ENCODE measurements around the gene ILDR1.

The ILDR1 gene

DNA sequence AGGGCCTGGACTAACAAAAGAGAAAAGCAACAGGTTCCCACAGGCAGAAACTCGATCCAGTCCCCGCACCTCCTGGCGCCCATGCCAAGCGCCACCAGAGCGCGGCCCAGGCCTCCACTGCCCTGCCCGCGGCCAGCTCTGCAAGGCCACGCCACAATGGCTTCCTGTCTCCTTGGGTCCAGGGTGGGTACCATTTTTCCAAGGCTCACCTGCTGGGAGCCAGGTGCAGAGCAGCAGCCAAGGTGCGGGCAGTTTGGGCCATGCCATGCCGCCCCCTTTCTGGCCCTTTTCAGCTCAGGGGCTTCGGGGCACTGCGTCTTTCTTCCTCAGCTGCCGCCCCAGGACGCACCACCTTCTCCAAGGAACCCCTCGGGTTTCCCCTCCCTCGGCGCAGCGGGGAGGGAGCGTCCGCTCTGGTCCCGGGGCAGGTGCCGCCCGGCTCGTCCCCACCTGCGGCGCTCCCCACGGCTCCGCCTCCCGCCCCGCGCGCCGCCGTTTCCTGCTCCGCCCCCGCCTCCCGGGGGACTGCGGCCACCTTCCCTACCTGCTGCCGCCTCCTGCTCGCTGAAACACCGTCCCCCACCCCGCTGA is at the start of gene ILDR1:
Gene ILDR1, minus strand, starts transcription at position 437 of the 591 bp plus-strand sequence. Its CDS starts 170 bp downstream, at position 267.
- ATAC-seq: peak; percentile 51

DNA sequence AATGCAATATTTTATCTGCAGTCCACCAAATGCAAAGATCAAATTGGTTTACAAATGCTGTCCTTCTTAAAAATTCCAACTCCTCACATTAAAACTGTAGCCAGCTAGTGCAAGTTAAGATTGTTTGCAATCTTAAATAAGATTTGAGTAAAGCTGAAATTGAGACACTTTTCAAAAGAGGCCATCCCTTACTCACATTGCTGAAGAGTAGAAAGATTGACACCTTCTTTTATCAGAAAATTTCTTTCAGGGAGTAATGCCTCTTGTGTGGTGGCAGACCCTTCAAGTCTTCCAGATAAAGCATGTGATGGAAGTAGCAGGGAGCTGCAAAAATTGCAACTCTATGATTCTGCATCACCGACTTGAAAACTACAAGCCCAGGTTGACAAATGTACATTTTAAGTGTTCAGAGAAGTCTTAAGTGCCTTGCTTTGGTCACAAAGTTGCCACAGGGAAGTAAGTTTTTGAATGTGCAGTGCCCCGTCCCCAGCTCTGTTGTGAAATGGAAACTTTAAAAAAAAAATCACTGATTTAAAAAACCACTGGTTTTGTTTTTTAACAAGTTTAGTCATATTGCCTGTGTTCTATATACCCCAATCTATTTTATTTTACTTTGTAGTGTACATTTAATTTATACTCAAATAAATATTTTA is 45.7 kb upstream of the ILDR1 start:
- ATAC-seq: no peak
- TF ChIP-seq ESRRG (CRISPR knock-in tag; IDR thresholded peaks at IDR 0.05): no peak
- TF ChIP-seq CSDC2 (CRISPR knock-in tag; IDR thresholded peaks at IDR 0.05): no peak
- TF ChIP-seq SNAI2 (CRISPR knock-in tag; IDR thresholded peaks at IDR 0.05): no peak
- no peak for TF ChIP-seq PPARA (CRISPR knock-in tag; IDR thresholded peaks at IDR 0.05; ENCODE audit: borderline replicate concordance)
- TF ChIP-seq TOX (CRISPR knock-in tag; IDR thresholded peaks at IDR 0.05; ENCODE audit: borderline replicate concordance): no peak
- no peak for TF ChIP-seq ZFP3 (CRISPR knock-in tag; IDR thresholded peaks at IDR 0.05)
- TF ChIP-seq, protein P1, sequence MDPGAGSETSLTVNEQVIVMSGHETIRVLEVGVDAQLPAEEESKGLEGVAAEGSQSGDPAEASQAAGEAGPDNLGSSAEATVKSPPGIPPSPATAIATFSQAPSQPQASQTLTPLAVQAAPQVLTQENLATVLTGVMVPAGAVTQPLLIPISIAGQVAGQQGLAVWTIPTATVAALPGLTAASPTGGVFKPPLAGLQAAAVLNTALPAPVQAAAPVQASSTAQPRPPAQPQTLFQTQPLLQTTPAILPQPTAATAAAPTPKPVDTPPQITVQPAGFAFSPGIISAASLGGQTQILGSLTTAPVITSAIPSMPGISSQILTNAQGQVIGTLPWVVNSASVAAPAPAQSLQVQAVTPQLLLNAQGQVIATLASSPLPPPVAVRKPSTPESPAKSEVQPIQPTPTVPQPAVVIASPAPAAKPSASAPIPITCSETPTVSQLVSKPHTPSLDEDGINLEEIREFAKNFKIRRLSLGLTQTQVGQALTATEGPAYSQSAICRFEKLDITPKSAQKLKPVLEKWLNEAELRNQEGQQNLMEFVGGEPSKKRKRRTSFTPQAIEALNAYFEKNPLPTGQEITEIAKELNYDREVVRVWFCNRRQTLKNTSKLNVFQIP (CRISPR knock-in tag; IDR thresholded peaks at IDR 0.05; ENCODE audit: borderline replicate concordance, low read depth): no peak
- no peak for TF ChIP-seq RARB (CRISPR knock-in tag; IDR thresholded peaks at IDR 0.05)

More for the DNA sequence above, at the start of gene ILDR1:
- no peak for TF ChIP-seq ISL1 (CRISPR knock-in tag; IDR thresholded peaks at IDR 0.05)
- no peak for TF ChIP-seq TOX (CRISPR knock-in tag; IDR thresholded peaks at IDR 0.05; ENCODE audit: borderline replicate concordance)
- no peak for TF ChIP-seq ZNF70 (CRISPR knock-in tag; IDR thresholded peaks at IDR 0.05)
- TF ChIP-seq GLIS3 (CRISPR knock-in tag; IDR thresholded peaks at IDR 0.05): no peak
- TF ChIP-seq ZNF565 (CRISPR knock-in tag; conservative IDR thresholded peaks at IDR 0.05; ENCODE audit: low read depth): no peak
- TF ChIP-seq, protein P2, sequence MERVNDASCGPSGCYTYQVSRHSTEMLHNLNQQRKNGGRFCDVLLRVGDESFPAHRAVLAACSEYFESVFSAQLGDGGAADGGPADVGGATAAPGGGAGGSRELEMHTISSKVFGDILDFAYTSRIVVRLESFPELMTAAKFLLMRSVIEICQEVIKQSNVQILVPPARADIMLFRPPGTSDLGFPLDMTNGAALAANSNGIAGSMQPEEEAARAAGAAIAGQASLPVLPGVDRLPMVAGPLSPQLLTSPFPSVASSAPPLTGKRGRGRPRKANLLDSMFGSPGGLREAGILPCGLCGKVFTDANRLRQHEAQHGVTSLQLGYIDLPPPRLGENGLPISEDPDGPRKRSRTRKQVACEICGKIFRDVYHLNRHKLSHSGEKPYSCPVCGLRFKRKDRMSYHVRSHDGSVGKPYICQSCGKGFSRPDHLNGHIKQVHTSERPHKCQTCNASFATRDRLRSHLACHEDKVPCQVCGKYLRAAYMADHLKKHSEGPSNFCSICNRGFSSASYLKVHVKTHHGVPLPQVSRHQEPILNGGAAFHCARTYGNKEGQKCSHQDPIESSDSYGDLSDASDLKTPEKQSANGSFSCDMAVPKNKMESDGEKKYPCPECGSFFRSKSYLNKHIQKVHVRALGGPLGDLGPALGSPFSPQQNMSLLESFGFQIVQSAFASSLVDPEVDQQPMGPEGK (CRISPR knock-in tag; IDR thresholded peaks at IDR 0.05; ENCODE audit: borderline replicate concordance): no peak
- TF ChIP-seq PPARA (CRISPR knock-in tag; IDR thresholded peaks at IDR 0.05; ENCODE audit: borderline replicate concordance): no peak
- TF ChIP-seq ZFP30 (CRISPR knock-in tag; IDR thresholded peaks at IDR 0.05): no peak
- TF ChIP-seq ARNTL (CRISPR knock-in tag; IDR thresholded peaks at IDR 0.05; ENCODE audit: borderline replicate concordance, low read depth): no peak
- TF ChIP-seq SNAI2 (CRISPR knock-in tag; IDR thresholded peaks at IDR 0.05): no peak
- no peak for TF ChIP-seq ZNF8 (CRISPR knock-in tag; IDR thresholded peaks at IDR 0.05)
- TF ChIP-seq, protein P3, sequence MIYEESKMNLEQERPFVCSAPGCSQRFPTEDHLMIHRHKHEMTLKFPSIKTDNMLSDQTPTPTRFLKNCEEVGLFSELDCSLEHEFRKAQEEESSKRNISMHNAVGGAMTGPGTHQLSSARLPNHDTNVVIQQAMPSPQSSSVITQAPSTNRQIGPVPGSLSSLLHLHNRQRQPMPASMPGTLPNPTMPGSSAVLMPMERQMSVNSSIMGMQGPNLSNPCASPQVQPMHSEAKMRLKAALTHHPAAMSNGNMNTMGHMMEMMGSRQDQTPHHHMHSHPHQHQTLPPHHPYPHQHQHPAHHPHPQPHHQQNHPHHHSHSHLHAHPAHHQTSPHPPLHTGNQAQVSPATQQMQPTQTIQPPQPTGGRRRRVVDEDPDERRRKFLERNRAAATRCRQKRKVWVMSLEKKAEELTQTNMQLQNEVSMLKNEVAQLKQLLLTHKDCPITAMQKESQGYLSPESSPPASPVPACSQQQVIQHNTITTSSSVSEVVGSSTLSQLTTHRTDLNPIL (CRISPR knock-in tag; IDR thresholded peaks at IDR 0.05; ENCODE audit: low read depth): no peak
- TF ChIP-seq, protein P1 (CRISPR knock-in tag; IDR thresholded peaks at IDR 0.05; ENCODE audit: borderline replicate concordance, low read depth): no peak
- no peak for TF ChIP-seq ZC3H10 (CRISPR knock-in tag; IDR thresholded peaks at IDR 0.05)
- no peak for TF ChIP-seq RARB (CRISPR knock-in tag; IDR thresholded peaks at IDR 0.05)
- no peak for TF ChIP-seq BACH2 (CRISPR knock-in tag; IDR thresholded peaks at IDR 0.05; ENCODE audit: borderline replicate concordance)
- no peak for TF ChIP-seq ZFP3 (CRISPR knock-in tag; IDR thresholded peaks at IDR 0.05)
- TF ChIP-seq, protein P4, sequence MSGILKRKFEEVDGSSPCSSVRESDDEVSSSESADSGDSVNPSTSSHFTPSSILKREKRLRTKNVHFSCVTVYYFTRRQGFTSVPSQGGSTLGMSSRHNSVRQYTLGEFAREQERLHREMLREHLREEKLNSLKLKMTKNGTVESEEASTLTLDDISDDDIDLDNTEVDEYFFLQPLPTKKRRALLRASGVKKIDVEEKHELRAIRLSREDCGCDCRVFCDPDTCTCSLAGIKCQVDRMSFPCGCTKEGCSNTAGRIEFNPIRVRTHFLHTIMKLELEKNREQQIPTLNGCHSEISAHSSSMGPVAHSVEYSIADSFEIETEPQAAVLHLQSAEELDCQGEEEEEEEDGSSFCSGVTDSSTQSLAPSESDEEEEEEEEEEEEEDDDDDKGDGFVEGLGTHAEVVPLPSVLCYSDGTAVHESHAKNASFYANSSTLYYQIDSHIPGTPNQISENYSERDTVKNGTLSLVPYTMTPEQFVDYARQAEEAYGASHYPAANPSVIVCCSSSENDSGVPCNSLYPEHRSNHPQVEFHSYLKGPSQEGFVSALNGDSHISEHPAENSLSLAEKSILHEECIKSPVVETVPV (CRISPR knock-in tag; IDR thresholded peaks at IDR 0.05): no peak
- TF ChIP-seq TCF4 (CRISPR knock-in tag; IDR thresholded peaks at IDR 0.05; ENCODE audit: borderline replicate concordance): no peak

DNA sequence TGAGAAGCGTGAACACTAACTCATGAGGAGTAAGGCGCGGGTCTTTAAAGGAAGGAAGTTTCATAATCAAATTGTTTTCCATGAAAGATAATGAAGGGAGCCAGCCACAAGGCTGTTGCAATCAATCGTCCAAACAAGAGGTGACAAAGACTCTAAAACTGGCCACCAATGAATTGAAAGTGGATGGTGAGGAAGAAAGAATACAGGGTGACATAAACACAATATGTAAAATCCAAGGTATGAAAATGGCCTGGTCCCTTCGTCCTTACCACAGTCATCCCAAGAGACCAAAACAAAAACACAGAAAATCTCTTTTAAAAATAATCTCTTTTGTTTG is 45.1 kb upstream of the ILDR1 start:
- ATAC-seq: no peak
- TF ChIP-seq GLIS3 (CRISPR knock-in tag; IDR thresholded peaks at IDR 0.05) (no peak), SNAI2 (CRISPR knock-in tag; IDR thresholded peaks at IDR 0.05) (no peak), ARNTL (CRISPR knock-in tag; IDR thresholded peaks at IDR 0.05; ENCODE audit: borderline replicate concordance, low read depth) (no peak), ZNF565 (CRISPR knock-in tag; conservative IDR thresholded peaks at IDR 0.05; ENCODE audit: low read depth) (no peak), ISL1 (CRISPR knock-in tag; IDR thresholded peaks at IDR 0.05) (no peak), BACH2 (CRISPR knock-in tag; IDR thresholded peaks at IDR 0.05; ENCODE audit: borderline replicate concordance) (no peak), CSDC2 (CRISPR knock-in tag; IDR thresholded peaks at IDR 0.05) (no peak)
- TF ChIP-seq, protein P2 (CRISPR knock-in tag; IDR thresholded peaks at IDR 0.05; ENCODE audit: borderline replicate concordance): no peak
- TF ChIP-seq, protein P1 (CRISPR knock-in tag; IDR thresholded peaks at IDR 0.05; ENCODE audit: borderline replicate concordance, low read depth): no peak
- TF ChIP-seq, protein P4 (CRISPR knock-in tag; IDR thresholded peaks at IDR 0.05): no peak
